Choroid plexus epithelial cell (primary cell): Measurements from ENCODE around the gene TLDC2.

Experiments used
- DNase-seq: peaks from one replicate; pipeline ENCODE4 v3.0.0-alpha.2; 2010; ENCODE audit warnings: low read depth
- H3K4me3 ChIP-seq: 2 replicates; pipeline ENCODE4 v1.5.1; 2011; ENCODE audit warnings: low read depth, mild to moderate bottlenecking, control low read depth, low read length, moderate library complexity
- TF ChIP-seq, protein P1 (sequence below): conservative IDR thresholded peaks from 2 replicates; pipeline ENCODE4 v1.5.1; 2011; ENCODE audit warnings: low read depth, mild to moderate bottlenecking, control low read depth, inconsistent platforms, low read length, moderate library complexity

TLDC2 gene

GRCh38 chr20:36883977-36884535, 8.1 kb downstream of the TLDC2 start:
- DNase-seq = no peak
- TF ChIP-seq, protein P1, sequence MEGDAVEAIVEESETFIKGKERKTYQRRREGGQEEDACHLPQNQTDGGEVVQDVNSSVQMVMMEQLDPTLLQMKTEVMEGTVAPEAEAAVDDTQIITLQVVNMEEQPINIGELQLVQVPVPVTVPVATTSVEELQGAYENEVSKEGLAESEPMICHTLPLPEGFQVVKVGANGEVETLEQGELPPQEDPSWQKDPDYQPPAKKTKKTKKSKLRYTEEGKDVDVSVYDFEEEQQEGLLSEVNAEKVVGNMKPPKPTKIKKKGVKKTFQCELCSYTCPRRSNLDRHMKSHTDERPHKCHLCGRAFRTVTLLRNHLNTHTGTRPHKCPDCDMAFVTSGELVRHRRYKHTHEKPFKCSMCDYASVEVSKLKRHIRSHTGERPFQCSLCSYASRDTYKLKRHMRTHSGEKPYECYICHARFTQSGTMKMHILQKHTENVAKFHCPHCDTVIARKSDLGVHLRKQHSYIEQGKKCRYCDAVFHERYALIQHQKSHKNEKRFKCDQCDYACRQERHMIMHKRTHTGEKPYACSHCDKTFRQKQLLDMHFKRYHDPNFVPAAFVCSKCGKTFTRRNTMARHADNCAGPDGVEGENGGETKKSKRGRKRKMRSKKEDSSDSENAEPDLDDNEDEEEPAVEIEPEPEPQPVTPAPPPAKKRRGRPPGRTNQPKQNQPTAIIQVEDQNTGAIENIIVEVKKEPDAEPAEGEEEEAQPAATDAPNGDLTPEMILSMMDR = no peak
- no peak overlapping the region for H3K4me3 ChIP-seq

GRCh38 chr20:36885356-36885755, 9.4 kb downstream of the TLDC2 start:
- no peak overlapping the region for H3K4me3 ChIP-seq
- TF ChIP-seq, protein P1 = peak; percentile 3
- DNase-seq = no peak

- DNase-seq = peak; percentile 83
- no peak overlapping the region for H3K4me3 ChIP-seq
- TF ChIP-seq, protein P1 = peak; percentile 97
These were observed 11.2 kb downstream of the TLDC2 start for GRCh38 chr20:36886859-36887751.

- DNase-seq = no peak
- H3K4me3 ChIP-seq = no peak overlapping the region
- TF ChIP-seq, protein P1 = no peak
These were observed 11.8 kb downstream of the TLDC2 start for GRCh38 chr20:36887752-36888090.

GRCh38 chr20:36888880-36889516, 13.1 kb downstream of the TLDC2 start:
- H3K4me3 ChIP-seq = no peak overlapping the region
- TF ChIP-seq, protein P1 = no peak
- no peak for DNase-seq

DNA sequence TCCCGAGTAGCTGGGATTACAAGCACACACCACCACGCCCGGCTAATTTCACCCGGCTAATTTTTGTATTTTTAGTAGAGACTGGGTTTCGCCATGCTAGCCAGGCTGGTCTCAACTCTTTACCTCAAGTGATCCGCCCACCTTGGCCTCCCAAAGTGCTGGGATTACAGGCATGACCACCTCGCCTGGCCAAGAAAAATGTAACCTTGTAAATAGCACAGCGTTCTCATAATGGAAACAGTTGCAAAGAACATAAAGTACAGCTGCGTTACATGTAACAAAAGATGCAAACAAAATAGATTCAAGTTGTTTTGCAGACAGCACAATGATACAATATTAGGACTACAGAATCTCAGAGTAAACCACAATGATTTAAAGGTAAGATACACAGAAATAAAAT, 14.6 kb downstream of the TLDC2 start:
- H3K4me3 ChIP-seq = no peak overlapping the region
- TF ChIP-seq, protein P1 = no peak
- DNase-seq = no peak

- no peak overlapping the region for H3K4me3 ChIP-seq
- DNase-seq = no peak
- TF ChIP-seq, protein P1 = no peak
These were observed 15.3 kb downstream of the TLDC2 start for GRCh38 chr20:36891211-36891610.
